HepG2 (cell line): ENCODE results near the gene RNPEPL1. TPM values are rescaled to one million over a fixed set of nuclear protein-coding genes. Genes with fewer than 3 reads are reported as not detected.

Source experiments
- ETS1 ChIP-seq: sonication (generic); formaldehyde crosslinking; IDR thresholded peaks from 2 replicates; pipeline ENCODE4 v1.4.0; 2020; ENCODE audit warnings: missing genetic modification reagents
- HMGXB4 ChIP-seq, 2 experiments: sonication (generic) in 1 of 2; formaldehyde crosslinking in 1 of 2; IDR thresholded peaks; 2 replicates each; pipeline versions ENCODE4 v1.4.0 to v1.6.1; 2018 to 2020; ENCODE audit warnings: missing genetic modification reagents in 2 of 2, borderline replicate concordance in 1 of 2, low read depth in 1 of 2, mild to moderate bottlenecking in 1 of 2, missing biosample characterization in 1 of 2
- IRX3 ChIP-seq: sonication (generic); formaldehyde crosslinking; IDR thresholded peaks from 2 replicates; pipeline ENCODE4 v1.8.1; 2023; ENCODE audit warnings: mild to moderate bottlenecking, low read depth, missing genetic modification reagents, borderline replicate concordance
- SALL2 ChIP-seq: sonication (generic); formaldehyde crosslinking; IDR thresholded peaks from 2 replicates; pipeline ENCODE4 v1.8.1; 2023; ENCODE audit warnings: mild to moderate bottlenecking, missing genetic modification reagents, inconsistent platforms
- SUZ12 ChIP-seq: fragments of 150-350 bp; IDR thresholded peaks from 2 replicates; pipeline ENCODE4 v1.6.1; 2014; ENCODE audit warnings: low read depth, low read length
- TCF7L2 ChIP-seq: IDR thresholded peaks from 2 replicates; pipeline ENCODE4 v1.6.1; 2011; ENCODE audit warnings: mild to moderate bottlenecking, low read depth, low read length, moderate library complexity
- ZFP36L1 ChIP-seq: sonication (generic); formaldehyde crosslinking; IDR thresholded peaks from 2 replicates; pipeline ENCODE4 v1.8.0; 2022; ENCODE audit warnings: mild to moderate bottlenecking, missing genetic modification reagents, moderate library complexity
- ZKSCAN8 ChIP-seq: IDR thresholded peaks from 2 replicates; pipeline ENCODE4 v1.6.1; 2016; ENCODE audit warnings: borderline replicate concordance, missing genetic modification reagents, missing compliant biosample characterization
- ZNF446 ChIP-seq: sonication (generic); formaldehyde crosslinking; IDR thresholded peaks from 2 replicates; pipeline ENCODE4 v1.5.0; 2020; ENCODE audit warnings: mild to moderate bottlenecking, missing genetic modification reagents
- ZNF607 ChIP-seq: sonication (generic); formaldehyde crosslinking; IDR thresholded peaks from 2 replicates; pipeline ENCODE4 v1.5.1; 2020; ENCODE audit warnings: missing genetic modification reagents, mild to moderate bottlenecking, borderline replicate concordance
- polyA plus RNA-seq, 8 experiments: library from polyadenylated mRNA; depleted of rRNA in 3 of 8; stranded (reverse) in 7 of 8; unstranded in 1 of 8; fragments of >200 nt; fragmentation: Illumina TruSeq in 4 of 8; extraction: Trizol in 4 of 8; gene quantifications; 2 replicates each; pipeline versions ENCODE4 v1.2.1 to v1.2.3, GENCODE V29; 2011 to 2016; ENCODE audit warnings: low read depth in 4 of 8, missing spikeins in 1 of 8, mixed read lengths in 1 of 8; ENCODE audit not compliant: insufficient read depth in 1 of 8
- total RNA-seq, 5 experiments: library from RNA; depleted of rRNA; stranded (reverse); fragments of >200 nt; fragmentation: Illumina TruSeq; extraction: Trizol; gene quantifications; 2 replicates each; pipeline ENCODE4 v1.2.3, GENCODE V29; 2016; ENCODE audit warnings: low read depth in 1 of 5
- TF ChIP-seq, protein P1 (sequence below): sonication (generic); formaldehyde crosslinking; IDR thresholded peaks from 2 replicates; pipeline ENCODE4 v1.4.0; 2020; ENCODE audit warnings: mild to moderate bottlenecking, missing genetic modification reagents
- TF ChIP-seq, protein P2 (sequence below): sonication (generic); formaldehyde crosslinking; IDR thresholded peaks from 2 replicates; pipeline ENCODE4 v1.8.0; 2022; ENCODE audit warnings: mild to moderate bottlenecking, missing genetic modification reagents
- TF ChIP-seq, protein P3 (sequence below): sonication (generic); formaldehyde crosslinking; IDR thresholded peaks from 2 replicates; pipeline ENCODE4 v1.4.0; 2020; ENCODE audit warnings: missing genetic modification reagents

The RNPEPL1 gene
- total and polyA plus RNA-seq, 2 of the 13 experiments (the other 11 are each of a cell fraction or from before 2014, with no cell fraction given): 13.0 to 18.0 TPM

GRCh38 chr2:240568678-240569522, 616 bp downstream of the RNPEPL1 start (continued):
- peak in 1 of 2 experiments; percentile 62; a peak in 2 of 4 replicates for TF ChIP-seq HMGXB4 (CRISPR knock-in tag; IDR thresholded peaks at IDR 0.05; ENCODE audit: borderline replicate concordance in 1 of 2, low read depth in 1 of 2)
- TF ChIP-seq, protein P1, sequence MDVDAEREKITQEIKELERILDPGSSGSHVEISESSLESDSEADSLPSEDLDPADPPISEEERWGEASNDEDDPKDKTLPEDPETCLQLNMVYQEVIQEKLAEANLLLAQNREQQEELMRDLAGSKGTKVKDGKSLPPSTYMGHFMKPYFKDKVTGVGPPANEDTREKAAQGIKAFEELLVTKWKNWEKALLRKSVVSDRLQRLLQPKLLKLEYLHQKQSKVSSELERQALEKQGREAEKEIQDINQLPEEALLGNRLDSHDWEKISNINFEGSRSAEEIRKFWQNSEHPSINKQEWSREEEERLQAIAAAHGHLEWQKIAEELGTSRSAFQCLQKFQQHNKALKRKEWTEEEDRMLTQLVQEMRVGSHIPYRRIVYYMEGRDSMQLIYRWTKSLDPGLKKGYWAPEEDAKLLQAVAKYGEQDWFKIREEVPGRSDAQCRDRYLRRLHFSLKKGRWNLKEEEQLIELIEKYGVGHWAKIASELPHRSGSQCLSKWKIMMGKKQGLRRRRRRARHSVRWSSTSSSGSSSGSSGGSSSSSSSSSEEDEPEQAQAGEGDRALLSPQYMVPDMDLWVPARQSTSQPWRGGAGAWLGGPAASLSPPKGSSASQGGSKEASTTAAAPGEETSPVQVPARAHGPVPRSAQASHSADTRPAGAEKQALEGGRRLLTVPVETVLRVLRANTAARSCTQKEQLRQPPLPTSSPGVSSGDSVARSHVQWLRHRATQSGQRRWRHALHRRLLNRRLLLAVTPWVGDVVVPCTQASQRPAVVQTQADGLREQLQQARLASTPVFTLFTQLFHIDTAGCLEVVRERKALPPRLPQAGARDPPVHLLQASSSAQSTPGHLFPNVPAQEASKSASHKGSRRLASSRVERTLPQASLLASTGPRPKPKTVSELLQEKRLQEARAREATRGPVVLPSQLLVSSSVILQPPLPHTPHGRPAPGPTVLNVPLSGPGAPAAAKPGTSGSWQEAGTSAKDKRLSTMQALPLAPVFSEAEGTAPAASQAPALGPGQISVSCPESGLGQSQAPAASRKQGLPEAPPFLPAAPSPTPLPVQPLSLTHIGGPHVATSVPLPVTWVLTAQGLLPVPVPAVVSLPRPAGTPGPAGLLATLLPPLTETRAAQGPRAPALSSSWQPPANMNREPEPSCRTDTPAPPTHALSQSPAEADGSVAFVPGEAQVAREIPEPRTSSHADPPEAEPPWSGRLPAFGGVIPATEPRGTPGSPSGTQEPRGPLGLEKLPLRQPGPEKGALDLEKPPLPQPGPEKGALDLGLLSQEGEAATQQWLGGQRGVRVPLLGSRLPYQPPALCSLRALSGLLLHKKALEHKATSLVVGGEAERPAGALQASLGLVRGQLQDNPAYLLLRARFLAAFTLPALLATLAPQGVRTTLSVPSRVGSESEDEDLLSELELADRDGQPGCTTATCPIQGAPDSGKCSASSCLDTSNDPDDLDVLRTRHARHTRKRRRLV: no peak
- no peak for TF ChIP-seq SUZ12
- TF ChIP-seq, protein P2, sequence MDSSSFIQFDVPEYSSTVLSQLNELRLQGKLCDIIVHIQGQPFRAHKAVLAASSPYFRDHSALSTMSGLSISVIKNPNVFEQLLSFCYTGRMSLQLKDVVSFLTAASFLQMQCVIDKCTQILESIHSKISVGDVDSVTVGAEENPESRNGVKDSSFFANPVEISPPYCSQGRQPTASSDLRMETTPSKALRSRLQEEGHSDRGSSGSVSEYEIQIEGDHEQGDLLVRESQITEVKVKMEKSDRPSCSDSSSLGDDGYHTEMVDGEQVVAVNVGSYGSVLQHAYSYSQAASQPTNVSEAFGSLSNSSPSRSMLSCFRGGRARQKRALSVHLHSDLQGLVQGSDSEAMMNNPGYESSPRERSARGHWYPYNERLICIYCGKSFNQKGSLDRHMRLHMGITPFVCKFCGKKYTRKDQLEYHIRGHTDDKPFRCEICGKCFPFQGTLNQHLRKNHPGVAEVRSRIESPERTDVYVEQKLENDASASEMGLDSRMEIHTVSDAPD (CRISPR knock-in tag): no peak
- TF ChIP-seq TCF7L2: no peak
- TF ChIP-seq ETS1 (CRISPR knock-in tag): no peak
- no peak for TF ChIP-seq ZFP36L1 (CRISPR knock-in tag)
- TF ChIP-seq SALL2 (CRISPR knock-in tag): peak; percentile 84; the same call in 1 of the 2 replicates
- no peak for TF ChIP-seq ZKSCAN8
- TF ChIP-seq, protein P3, sequence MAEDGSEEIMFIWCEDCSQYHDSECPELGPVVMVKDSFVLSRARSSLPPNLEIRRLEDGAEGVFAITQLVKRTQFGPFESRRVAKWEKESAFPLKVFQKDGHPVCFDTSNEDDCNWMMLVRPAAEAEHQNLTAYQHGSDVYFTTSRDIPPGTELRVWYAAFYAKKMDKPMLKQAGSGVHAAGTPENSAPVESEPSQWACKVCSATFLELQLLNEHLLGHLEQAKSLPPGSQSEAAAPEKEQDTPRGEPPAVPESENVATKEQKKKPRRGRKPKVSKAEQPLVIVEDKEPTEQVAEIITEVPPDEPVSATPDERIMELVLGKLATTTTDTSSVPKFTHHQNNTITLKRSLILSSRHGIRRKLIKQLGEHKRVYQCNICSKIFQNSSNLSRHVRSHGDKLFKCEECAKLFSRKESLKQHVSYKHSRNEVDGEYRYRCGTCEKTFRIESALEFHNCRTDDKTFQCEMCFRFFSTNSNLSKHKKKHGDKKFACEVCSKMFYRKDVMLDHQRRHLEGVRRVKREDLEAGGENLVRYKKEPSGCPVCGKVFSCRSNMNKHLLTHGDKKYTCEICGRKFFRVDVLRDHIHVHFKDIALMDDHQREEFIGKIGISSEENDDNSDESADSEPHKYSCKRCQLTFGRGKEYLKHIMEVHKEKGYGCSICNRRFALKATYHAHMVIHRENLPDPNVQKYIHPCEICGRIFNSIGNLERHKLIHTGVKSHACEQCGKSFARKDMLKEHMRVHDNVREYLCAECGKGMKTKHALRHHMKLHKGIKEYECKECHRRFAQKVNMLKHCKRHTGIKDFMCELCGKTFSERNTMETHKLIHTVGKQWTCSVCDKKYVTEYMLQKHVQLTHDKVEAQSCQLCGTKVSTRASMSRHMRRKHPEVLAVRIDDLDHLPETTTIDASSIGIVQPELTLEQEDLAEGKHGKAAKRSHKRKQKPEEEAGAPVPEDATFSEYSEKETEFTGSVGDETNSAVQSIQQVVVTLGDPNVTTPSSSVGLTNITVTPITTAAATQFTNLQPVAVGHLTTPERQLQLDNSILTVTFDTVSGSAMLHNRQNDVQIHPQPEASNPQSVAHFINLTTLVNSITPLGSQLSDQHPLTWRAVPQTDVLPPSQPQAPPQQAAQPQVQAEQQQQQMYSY (CRISPR knock-in tag): no peak
- peak; percentile 60; the same call in 1 of the 2 replicates for TF ChIP-seq ZNF607 (CRISPR knock-in tag)
- 0 out of 2 replicates have a peak, but pooled peaks have one; percentile 39 for TF ChIP-seq ZNF446 (CRISPR knock-in tag)
- 0 out of 2 replicates have a peak, but pooled peaks have one; percentile 23 for TF ChIP-seq IRX3 (CRISPR knock-in tag)
